ENCODE measurements around the gene SNRPD2.

DNA sequence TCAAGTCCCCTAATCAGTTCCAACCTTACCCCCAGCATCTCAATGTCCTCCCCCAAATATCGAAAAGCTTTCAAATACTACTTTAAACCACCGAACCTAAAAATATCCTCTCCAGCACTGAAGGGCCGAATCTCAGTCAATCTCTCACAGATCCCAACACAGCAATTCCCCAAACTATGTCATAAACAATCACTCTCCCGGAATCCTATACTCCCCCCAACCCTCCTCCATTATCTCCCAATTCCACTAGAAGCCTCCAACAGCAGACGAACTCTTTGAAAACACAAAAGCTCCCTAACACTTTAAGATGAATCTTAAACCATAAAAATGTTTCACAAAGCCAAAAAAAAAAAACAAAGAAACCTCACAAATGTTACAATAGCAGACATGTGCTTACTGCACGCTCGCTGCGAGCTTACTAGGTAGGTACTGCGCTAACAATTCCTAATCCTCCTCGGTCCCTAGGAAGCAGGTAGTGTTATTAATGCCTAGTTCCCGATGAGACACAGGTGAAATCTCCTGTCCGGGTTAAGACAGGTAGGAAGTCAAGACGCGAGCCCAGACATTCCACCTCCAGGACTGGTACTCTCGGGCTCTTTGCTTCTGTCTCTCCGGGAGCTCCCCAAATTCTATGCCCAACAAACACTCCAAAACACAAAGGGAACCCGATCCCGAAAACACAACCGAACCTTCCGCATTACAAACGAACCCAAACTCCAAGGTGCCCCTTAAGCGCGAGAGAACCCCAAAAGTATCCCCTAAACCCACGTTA is 24.8 kb upstream of the SNRPD2 start:
- TF ChIP-seq CTCF (IDR thresholded peaks at IDR 0.05) (no peak), POLR2A (IDR thresholded peaks at IDR 0.05) (peak in 1 of 2 donors; percentile 5)
